ENCODE results near the gene HIVEP3. TPM values are rescaled to one million over a fixed set of nuclear protein-coding genes. Genes with fewer than 3 reads are reported as not detected.

HIVEP3 gene
- total RNA-seq, 1 donor from 2014 or later = 5.8 TPM

DNA sequence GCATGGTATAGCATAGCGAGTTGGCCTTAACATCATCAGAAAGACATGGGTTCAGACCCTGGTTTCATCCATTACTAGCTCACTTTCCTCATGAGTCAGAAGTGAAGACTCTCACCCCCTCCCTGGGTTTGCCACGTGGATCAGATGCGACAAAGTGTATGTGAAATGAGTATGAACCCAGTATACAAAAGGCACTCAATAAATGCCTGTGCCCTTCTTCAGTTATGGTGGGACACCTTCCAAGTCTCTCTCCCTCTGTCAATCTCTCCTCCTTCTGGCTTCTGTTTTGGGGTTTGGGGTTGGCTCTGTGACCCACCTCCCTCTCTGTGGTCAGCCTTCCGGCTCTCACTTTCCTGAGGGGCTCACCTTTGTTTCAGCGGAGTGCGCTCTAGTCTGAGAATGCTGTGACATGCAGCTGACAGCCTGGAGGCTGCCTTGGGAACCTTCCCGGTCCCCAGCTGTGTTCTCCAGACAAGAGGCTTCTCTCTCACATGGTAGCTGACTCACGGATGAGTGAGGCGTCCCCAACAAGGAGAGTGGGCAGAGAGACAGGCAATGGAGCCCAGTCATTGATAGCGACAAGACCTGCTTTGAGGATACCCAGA lies 279.3 kb downstream of the HIVEP3 start:
- TF ChIP-seq, protein P1, sequence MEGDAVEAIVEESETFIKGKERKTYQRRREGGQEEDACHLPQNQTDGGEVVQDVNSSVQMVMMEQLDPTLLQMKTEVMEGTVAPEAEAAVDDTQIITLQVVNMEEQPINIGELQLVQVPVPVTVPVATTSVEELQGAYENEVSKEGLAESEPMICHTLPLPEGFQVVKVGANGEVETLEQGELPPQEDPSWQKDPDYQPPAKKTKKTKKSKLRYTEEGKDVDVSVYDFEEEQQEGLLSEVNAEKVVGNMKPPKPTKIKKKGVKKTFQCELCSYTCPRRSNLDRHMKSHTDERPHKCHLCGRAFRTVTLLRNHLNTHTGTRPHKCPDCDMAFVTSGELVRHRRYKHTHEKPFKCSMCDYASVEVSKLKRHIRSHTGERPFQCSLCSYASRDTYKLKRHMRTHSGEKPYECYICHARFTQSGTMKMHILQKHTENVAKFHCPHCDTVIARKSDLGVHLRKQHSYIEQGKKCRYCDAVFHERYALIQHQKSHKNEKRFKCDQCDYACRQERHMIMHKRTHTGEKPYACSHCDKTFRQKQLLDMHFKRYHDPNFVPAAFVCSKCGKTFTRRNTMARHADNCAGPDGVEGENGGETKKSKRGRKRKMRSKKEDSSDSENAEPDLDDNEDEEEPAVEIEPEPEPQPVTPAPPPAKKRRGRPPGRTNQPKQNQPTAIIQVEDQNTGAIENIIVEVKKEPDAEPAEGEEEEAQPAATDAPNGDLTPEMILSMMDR (IDR thresholded peaks at IDR 0.05; ENCODE audit: insufficient read depth, low read length, poor library complexity, severe bottlenecking) = no peak

DNA sequence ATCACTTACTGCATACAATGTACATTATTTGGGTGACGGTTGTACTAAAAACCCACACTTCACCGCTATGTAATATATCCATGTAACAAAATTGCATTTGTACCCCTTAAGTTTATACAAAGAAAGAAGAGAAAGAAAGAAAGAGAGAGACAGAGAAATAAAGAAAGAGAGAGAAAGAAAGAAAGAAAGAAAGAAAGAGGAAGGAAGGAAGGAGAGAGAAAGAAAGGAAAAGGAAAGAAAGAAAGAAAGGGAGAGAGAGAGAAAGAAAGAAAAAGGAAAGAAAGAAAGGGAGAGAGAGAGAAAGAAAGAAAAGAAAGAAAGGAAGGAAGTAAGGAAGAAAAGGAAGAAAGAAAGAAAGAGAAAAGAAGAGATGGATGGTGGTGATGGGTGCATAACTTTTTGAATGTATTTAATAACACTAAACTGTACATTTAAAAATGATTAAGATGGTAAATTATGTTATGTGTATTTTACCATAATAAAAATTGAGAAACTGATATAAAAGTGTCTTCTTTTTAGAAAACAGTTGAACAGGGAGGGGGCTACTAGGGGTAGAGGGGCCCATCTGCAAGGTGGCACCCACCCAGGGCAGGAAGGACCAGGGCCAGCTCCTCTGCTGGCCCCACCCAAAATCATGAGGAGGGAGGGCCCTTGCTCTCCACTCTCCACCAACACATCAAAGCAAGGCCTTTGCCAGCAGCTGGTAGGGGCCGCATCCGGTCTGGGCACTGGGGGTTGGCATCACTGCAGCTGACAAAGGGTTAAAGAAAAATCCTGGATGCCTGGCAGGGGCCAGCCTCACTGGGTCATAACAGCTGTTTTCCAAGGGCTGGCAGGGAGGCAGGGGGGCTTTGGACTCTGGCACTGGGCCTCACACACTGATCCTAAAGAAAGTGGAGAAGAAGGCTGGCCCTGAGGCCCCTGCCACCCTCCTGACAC lies 280.4 kb downstream of the HIVEP3 start:
- TF ChIP-seq, protein P1 (IDR thresholded peaks at IDR 0.05; ENCODE audit: insufficient read depth, low read length, poor library complexity, severe bottlenecking) = no peak
- no peak overlapping the region for H3K4me3 ChIP-seq (ENCODE audit: low read depth, low read length)
- DNase-seq (ENCODE audit: low read depth) = no peak
- H3K36me3 ChIP-seq (ENCODE audit: control insufficient read depth, insufficient read depth, low read length) = no peaks in the 10 kb centered on the region
- H3K27me3 ChIP-seq (ENCODE audit: control insufficient read depth, insufficient read depth, low read length) = no peaks in the 10 kb centered on the region

More for the DNA sequence above, 279.3 kb downstream of the HIVEP3 start:
- DNase-seq (ENCODE audit: low read depth) = no peak
- H3K4me3 ChIP-seq (ENCODE audit: low read depth, low read length) = no peak overlapping the region
- H3K27me3 ChIP-seq (ENCODE audit: control insufficient read depth, insufficient read depth, low read length) = no peaks in the 10 kb centered on the region
- no peaks in the 10 kb centered on the region for H3K36me3 ChIP-seq (ENCODE audit: control insufficient read depth, insufficient read depth, low read length)

DNA sequence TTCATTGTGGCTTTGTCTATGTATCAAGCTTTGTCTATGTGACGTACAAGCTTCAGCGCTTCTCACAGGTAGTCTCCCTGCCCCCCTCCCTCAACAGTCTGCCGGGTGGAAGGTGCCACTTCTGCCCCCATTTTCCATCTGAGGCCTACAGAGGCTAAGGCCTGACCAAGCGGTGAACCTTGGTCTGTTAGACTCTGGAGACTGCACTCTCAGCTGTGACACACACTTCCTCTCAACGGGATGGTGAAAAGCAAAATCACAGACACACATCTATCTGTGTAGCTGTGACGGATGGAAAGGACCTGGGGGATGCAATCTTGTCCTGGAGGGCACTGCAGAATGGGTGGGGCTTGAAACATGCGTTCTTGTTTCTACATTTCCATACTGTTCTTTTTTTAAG lies 281.4 kb downstream of the HIVEP3 start:
- H3K36me3 ChIP-seq (ENCODE audit: control insufficient read depth, insufficient read depth, low read length) = no peaks in the 10 kb centered on the region
- no peaks in the 10 kb centered on the region for H3K27me3 ChIP-seq (ENCODE audit: control insufficient read depth, insufficient read depth, low read length)
- TF ChIP-seq, protein P1 (IDR thresholded peaks at IDR 0.05; ENCODE audit: insufficient read depth, low read length, poor library complexity, severe bottlenecking) = no peak
- DNase-seq (ENCODE audit: low read depth) = no peak
- H3K4me3 ChIP-seq (ENCODE audit: low read depth, low read length) = no peak overlapping the region

DNA sequence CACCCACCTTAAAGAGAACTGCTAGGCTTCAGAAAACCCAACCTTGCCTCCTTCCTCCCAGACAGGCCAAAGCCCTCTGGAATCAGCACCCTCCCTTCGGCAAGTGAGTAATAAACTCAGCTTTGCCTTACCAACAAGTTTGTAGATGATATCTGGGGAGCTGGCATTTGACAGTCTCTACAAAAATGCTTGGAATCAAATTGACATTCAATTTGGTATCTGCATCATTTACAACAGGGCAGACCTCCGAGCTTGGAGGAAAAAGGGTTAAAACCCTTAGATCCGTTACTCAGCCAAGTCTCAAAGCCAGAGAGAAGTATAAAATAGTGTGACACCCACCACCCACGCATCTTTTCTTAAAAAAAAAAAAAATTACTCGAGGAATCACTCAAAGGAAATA lies 285.0 kb downstream of the HIVEP3 start:
- DNase-seq (ENCODE audit: low read depth) = no peak
- Histone ChIP-seq H3K27me3 (ENCODE audit: control insufficient read depth, insufficient read depth, low read length) (no peaks in the 10 kb centered on the region), H3K4me3 (ENCODE audit: low read depth, low read length) (no peak overlapping the region), H3K36me3 (ENCODE audit: control insufficient read depth, insufficient read depth, low read length) (no peaks in the 10 kb centered on the region)
- TF ChIP-seq, protein P1 (IDR thresholded peaks at IDR 0.05; ENCODE audit: insufficient read depth, low read length, poor library complexity, severe bottlenecking) = no peak

DNA sequence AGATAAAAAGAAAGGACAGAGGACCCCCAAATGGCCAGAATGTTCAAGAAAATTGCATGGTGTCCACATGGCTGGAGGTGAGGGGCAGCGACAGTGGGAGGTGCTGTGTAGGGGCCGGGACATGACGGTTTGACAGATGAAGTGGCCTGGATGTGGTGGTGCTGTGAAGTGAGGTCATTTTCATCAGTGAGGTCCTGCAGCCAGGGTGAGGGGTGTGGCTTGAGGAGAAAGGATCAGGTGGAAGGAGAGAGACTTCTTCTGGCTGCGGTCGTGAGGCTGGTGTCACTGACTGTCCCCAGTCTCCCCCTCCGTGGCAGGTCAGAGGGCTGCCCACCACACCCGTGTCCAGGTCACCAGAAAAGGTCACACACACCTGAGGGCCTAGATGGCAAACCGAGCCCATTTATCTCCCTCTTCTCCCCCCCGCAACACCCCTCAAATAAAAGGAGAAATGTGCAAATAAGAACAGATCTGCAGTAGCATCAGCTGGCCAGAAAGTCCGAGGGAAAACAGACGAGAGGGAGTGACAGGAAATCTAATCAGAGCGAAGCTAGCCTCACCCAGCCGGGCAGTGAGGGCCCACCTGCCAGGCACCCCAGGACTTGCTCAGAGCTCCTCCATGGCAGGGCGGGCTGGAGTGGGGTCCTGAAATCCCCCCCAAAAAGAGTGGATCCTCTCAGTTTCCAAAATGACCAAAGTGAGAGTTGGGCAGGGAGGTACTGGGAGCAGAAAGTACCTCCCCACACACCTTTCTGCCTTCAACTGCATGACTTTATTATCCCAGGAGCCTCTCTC lies 285.7 kb downstream of the HIVEP3 start:
- no peak for DNase-seq (ENCODE audit: low read depth)
- Histone ChIP-seq H3K36me3 (ENCODE audit: control insufficient read depth, insufficient read depth, low read length) (no peaks in the 10 kb centered on the region), H3K27me3 (ENCODE audit: control insufficient read depth, insufficient read depth, low read length) (no peaks in the 10 kb centered on the region), H3K4me3 (ENCODE audit: low read depth, low read length) (no peak overlapping the region)
- TF ChIP-seq, protein P1 (IDR thresholded peaks at IDR 0.05; ENCODE audit: insufficient read depth, low read length, poor library complexity, severe bottlenecking) = no peak
